Ishikawa (cell line): ENCODE measurements around the gene CFAP20DC.

Source experiments
- CEBPB ChIP-seq: IDR thresholded peaks from 2 replicates; pipeline ENCODE4 v1.6.1; 2012
- EGR1 ChIP-seq: IDR thresholded peaks from 2 replicates; pipeline ENCODE4 v1.6.1; 2012
- EP300 ChIP-seq: IDR thresholded peaks from 2 replicates; pipeline ENCODE4 v1.6.1; 2012; ENCODE audit warnings: borderline replicate concordance
- FOXM1 ChIP-seq: IDR thresholded peaks from 2 replicates; pipeline ENCODE4 v1.6.1; 2012; ENCODE audit warnings: low read depth, borderline replicate concordance
- MAX ChIP-seq: IDR thresholded peaks from 2 replicates; pipeline ENCODE4 v1.6.1; 2012
- NFIC ChIP-seq: IDR thresholded peaks from 2 replicates; pipeline ENCODE4 v1.6.1; 2012
- RAD21 ChIP-seq: IDR thresholded peaks from 2 replicates; pipeline ENCODE4 v1.6.1; 2012; ENCODE audit warnings: low read depth
- TAF1 ChIP-seq: IDR thresholded peaks from 2 replicates; pipeline ENCODE4 v1.6.1; 2012; ENCODE audit warnings: low read depth, mild to moderate bottlenecking
- TCF12 ChIP-seq: IDR thresholded peaks from 2 replicates; pipeline ENCODE4 v1.6.1; 2012; ENCODE audit warnings: low read depth
- TEAD4 ChIP-seq: IDR thresholded peaks from 2 replicates; pipeline ENCODE4 v1.6.1; 2012
- YY1 ChIP-seq: IDR thresholded peaks from 2 replicates; pipeline ENCODE4 v1.6.1; 2012; ENCODE audit warnings: low read depth
- ZBTB7A ChIP-seq: IDR thresholded peaks from 2 replicates; pipeline ENCODE4 v1.6.1; 2012; ENCODE audit warnings: low read depth
- TF ChIP-seq, protein P1 (sequence below): IDR thresholded peaks from 2 replicates; pipeline ENCODE4 v1.6.1; 2012; ENCODE audit warnings: low read depth, mild to moderate bottlenecking
- TF ChIP-seq, protein P2 (sequence below): IDR thresholded peaks from 2 replicates; pipeline ENCODE4 v1.6.1; 2012

DNA sequence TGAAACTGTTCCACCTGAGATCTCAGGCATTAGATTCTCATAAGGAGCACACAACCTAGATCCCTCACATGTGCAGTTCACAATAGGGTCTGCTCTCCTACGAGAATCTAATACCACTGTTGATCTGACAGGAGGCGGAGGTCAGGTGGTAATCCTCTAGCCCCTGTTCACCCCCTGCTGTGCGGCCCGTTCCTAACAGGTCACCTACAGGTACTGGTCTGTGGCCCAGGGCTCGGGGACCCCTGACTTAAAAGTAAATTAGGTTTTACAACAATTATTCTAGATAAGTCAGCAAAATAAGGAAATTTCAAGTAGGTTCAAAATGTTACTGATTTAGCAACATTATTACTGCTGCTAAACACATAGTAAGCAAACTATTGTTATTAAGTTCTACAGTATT, 58.2 kb downstream of the CFAP20DC start:
- TF ChIP-seq MAX (no peak), CEBPB (no peak), TCF12 (no peak), RAD21 (no peak), EGR1 (no peak), TEAD4 (no peak), EP300 (no peak), NFIC (no peak), YY1 (no peak), TAF1 (no peak), FOXM1 (no peak), ZBTB7A (no peak)
- TF ChIP-seq, protein P1, sequence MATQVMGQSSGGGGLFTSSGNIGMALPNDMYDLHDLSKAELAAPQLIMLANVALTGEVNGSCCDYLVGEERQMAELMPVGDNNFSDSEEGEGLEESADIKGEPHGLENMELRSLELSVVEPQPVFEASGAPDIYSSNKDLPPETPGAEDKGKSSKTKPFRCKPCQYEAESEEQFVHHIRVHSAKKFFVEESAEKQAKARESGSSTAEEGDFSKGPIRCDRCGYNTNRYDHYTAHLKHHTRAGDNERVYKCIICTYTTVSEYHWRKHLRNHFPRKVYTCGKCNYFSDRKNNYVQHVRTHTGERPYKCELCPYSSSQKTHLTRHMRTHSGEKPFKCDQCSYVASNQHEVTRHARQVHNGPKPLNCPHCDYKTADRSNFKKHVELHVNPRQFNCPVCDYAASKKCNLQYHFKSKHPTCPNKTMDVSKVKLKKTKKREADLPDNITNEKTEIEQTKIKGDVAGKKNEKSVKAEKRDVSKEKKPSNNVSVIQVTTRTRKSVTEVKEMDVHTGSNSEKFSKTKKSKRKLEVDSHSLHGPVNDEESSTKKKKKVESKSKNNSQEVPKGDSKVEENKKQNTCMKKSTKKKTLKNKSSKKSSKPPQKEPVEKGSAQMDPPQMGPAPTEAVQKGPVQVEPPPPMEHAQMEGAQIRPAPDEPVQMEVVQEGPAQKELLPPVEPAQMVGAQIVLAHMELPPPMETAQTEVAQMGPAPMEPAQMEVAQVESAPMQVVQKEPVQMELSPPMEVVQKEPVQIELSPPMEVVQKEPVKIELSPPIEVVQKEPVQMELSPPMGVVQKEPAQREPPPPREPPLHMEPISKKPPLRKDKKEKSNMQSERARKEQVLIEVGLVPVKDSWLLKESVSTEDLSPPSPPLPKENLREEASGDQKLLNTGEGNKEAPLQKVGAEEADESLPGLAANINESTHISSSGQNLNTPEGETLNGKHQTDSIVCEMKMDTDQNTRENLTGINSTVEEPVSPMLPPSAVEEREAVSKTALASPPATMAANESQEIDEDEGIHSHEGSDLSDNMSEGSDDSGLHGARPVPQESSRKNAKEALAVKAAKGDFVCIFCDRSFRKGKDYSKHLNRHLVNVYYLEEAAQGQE: no peak
- TF ChIP-seq, protein P2, sequence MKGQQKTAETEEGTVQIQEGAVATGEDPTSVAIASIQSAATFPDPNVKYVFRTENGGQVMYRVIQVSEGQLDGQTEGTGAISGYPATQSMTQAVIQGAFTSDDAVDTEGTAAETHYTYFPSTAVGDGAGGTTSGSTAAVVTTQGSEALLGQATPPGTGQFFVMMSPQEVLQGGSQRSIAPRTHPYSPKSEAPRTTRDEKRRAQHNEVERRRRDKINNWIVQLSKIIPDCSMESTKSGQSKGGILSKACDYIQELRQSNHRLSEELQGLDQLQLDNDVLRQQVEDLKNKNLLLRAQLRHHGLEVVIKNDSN: no peak
